ENCODE data around the gene GALNT18.

GALNT18 gene

GRCh38 chr11:11640996-11641395 lies 19.2 kb upstream of the GALNT18 start:
- no peak for DNase-seq (ENCODE audit: low spot score)
- no peak for TF ChIP-seq CTCF (IDR thresholded peaks at IDR 0.05; ENCODE audit: extremely low read depth, missing control alignments)

- TF ChIP-seq CTCF (IDR thresholded peaks at IDR 0.05; ENCODE audit: extremely low read depth, missing control alignments) = no peak
- DNase-seq (ENCODE audit: low spot score) = no peak
Measured at GRCh38 chr11:11640152-11640551, 18.3 kb upstream of the GALNT18 start.

GRCh38 chr11:11636671-11637070 lies 14.9 kb upstream of the GALNT18 start:
- TF ChIP-seq CTCF (IDR thresholded peaks at IDR 0.05; ENCODE audit: extremely low read depth, missing control alignments) = no peak
- DNase-seq (ENCODE audit: low spot score) = no peak

- no peak for DNase-seq (ENCODE audit: low spot score)
- no peak for TF ChIP-seq CTCF (IDR thresholded peaks at IDR 0.05; ENCODE audit: extremely low read depth, missing control alignments)
Measured at GRCh38 chr11:11635443-11635842, 13.6 kb upstream of the GALNT18 start.

GRCh38 chr11:11629368-11629767 lies 7.6 kb upstream of the GALNT18 start:
- no peak for TF ChIP-seq CTCF (IDR thresholded peaks at IDR 0.05; ENCODE audit: extremely low read depth, missing control alignments)
- no peak for DNase-seq (ENCODE audit: low spot score)

GRCh38 chr11:11628651-11629050 lies 6.8 kb upstream of the GALNT18 start:
- no peak for TF ChIP-seq CTCF (IDR thresholded peaks at IDR 0.05; ENCODE audit: extremely low read depth, missing control alignments)
- no peak for DNase-seq (ENCODE audit: low spot score)

GRCh38 chr11:11626128-11626527 lies 4.3 kb upstream of the GALNT18 start:
- no peak for TF ChIP-seq CTCF (IDR thresholded peaks at IDR 0.05; ENCODE audit: extremely low read depth, missing control alignments)
- DNase-seq (ENCODE audit: low spot score) = no peak
